NCI-H82 treated with DMSO at 0.1 percent for 48 hours (cell line): ENCODE measurements around the gene OR5M10.
"Not testable (repeated sequence)": the region's sequence is repeated elsewhere in the genome, so short reads cannot be mapped to it uniquely, and the experiment has no call there.

Experiments
- DNase-seq: peaks from one replicate; lab custom pipeline; 2025; ENCODE audit not compliant: unreplicated experiment; lab: John Stamatoyannopoulos, UW

Gene OR5M10

DNA sequence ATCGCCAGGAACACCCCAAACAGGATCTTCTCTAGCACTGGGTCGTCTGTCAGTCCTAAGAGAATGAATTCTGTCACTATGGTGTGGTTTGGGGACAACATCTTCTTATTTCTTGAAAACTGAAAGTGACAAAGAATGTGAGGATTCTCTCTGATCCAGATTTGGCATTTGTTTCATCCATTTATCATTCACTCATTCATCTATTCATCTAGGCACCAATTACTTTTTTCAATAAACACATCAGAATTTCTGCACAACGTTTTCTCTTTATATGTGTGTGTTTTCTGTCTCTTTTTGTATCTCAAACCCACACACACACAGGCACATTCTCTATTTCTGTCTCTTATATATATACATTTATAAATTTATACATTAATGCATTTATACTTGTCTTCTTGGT lies at the start of gene OR5M10:
TSS of gene OR5M10 (minus strand) at position 101 of the 400 bp plus-strand sequence. CDS start at position 101, 0 bp downstream.
- no peak for DNase-seq

- no peak for DNase-seq
Measured at GRCh38 chr11:56625946-56626345, 48.4 kb upstream of the OR5M10 start.

- DNase-seq, result no peak
Measured at GRCh38 chr11:56624661-56625110, 47.2 kb upstream of the OR5M10 start.

- no peak for DNase-seq
Measured at GRCh38 chr11:56611174-56611573, 33.7 kb upstream of the OR5M10 start.

DNA sequence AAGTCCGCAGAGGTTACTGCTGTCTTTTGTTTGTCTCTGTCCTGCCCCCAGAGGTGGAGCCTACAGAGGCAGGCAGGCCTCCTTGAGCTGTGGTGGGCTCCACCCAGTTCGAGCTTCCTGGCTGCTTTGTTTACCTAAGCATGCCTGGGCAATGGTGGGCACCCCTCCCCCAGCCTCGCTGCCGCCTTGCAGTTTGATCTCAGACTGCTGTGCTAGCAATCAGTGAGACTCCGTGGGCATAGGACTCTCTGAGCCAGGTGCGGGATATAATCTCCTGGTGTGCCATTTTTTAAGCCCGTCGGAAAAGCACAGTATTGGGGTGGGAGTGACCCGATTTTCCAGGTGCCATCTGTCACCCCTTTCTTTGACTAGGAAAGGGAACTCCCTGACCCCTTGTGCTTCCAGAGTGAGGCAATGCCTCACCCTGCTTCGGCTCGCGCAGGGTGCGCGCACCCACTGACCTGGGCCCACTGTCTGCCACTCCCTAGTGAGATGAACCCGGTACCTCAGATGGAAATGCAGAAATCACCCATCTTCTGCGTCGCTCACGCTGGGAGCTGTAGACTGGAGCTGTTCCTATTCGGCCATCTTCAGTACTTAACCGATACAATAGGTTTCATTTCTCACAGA lies 14.7 kb upstream of the OR5M10 start:
- DNase-seq, result not testable (repeated sequence)

DNA sequence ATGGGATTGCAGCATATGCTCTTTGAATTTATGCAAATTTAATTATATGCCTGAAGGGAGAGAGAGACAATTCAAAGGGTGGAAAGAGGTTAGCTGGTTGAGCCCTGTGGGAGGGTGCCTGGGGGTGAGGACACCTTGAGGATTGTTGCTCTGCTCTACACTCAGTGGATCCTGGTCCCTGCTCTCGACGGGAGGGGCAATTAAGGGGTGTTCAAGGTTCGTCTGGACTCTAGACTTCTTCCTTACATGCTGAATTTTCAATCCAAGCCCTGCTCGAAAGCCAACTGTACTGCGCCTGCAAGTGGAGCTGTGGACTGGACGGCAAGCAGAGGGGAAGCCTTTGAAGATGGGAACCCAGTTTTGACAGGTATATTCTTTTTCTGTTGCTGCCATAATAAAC lies 18.9 kb downstream of the OR5M10 start:
- no peak for DNase-seq

DNA sequence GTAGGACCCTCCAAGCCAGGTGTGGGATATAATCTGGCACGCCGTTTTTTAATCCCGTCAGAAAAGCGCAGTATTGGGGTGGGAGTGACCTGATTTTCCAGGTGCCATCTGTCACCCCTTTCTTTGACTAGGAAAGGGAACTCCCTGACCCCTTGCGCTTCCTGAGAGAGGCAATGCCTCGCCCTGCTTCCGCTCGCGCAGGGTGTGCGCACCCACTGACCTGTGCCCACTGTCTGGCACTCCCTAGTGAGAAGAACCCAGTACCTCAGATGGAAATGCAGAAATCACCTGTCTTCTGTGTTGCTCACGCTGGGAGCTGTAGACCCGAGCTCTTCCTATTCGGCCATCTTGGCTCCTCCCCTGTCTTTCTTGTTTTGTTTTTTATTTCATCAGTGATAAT lies 22.8 kb downstream of the OR5M10 start:
- DNase-seq, result not testable (repeated sequence)

DNA sequence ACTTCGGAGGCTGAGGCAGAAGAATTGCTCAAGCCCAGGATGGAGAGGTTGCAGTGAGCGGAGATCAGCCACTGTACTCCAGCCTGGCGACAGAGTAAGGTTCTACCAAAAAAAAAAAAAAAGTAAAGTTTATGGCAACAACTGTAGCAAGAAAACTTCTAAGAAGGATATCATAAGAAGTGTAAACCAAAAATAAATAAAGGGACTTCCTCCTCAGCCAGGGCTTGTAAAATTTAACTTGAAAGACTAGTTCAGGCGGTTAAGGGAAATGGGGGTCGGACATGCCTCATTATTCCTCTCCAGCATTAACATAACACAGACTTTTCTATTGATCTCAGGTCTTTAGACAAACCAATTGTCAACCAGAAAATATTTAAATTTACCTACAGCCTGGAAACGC lies 32.0 kb downstream of the OR5M10 start:
- no peak for DNase-seq

GRCh38 chr11:56543739-56544138 lies 33.8 kb downstream of the OR5M10 start:
- DNase-seq, result no peak

- no peak for DNase-seq
Measured at GRCh38 chr11:56543157-56543556, 34.4 kb downstream of the OR5M10 start, which contains the start of gene OR5M11. TSS of gene OR5M11 (minus strand) at chr11:56543257. CDS start at chr11:56543257, 0 bp downstream.

- DNase-seq, result no peak
Measured at GRCh38 chr11:56533054-56533740, 44.3 kb downstream of the OR5M10 start.

GRCh38 chr11:56531856-56532255 lies 45.7 kb downstream of the OR5M10 start:
- DNase-seq, result no peak
